Measurements from ENCODE around the gene KCNIP3.

KCNIP3 gene

DNA sequence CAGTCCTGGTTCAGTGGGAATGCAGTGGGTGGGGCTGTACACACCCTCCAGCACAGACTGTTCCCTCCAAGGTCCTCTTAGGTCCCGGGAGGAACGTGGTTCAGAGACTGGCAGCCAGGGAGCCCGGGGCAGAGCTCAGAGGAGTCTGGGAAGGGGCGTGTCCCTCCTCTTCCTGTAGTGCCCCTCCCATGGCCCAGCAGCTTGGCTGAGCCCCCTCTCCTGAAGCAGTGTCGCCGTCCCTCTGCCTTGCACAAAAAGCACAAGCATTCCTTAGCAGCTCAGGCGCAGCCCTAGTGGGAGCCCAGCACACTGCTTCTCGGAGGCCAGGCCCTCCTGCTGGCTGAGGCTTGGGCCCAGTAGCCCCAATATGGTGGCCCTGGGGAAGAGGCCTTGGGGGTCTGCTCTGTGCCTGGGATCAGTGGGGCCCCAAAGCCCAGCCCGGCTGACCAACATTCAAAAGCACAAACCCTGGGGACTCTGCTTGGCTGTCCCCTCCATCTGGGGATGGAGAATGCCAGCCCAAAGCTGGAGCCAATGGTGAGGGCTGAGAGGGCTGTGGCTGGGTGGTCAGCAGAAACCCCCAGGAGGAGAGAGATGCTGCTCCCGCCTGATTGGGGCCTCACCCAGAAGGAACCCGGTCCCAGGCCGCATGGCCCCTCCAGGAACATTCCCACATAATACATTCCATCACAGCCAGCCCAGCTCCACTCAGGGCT lies 87.9 kb downstream of the KCNIP3 start:
- H3K4me1 ChIP-seq (ENCODE audit: control insufficient read depth, insufficient read depth, low read length): peaks cover 6% of the 10 kb centered on the region
- H3K9me3 ChIP-seq (ENCODE audit: control insufficient read depth in 2 of 2, low read length in 2 of 2): no peaks in the 10 kb centered on the region
- H3K36me3 ChIP-seq (ENCODE audit: control insufficient read depth in 2 of 2, insufficient read depth in 2 of 2, low read length in 2 of 2): no peaks in the 10 kb centered on the region
- no peak overlapping the region for H3K27ac ChIP-seq (ENCODE audit: low read length)
- H3K27me3 ChIP-seq (ENCODE audit: control insufficient read depth in 1 of 2, insufficient read depth in 2 of 2, low read length in 2 of 2): peaks cover 0 to 7% of the 10 kb centered on the region in 2 donors
- H3K4me3 ChIP-seq (ENCODE audit: low read length in 2 of 2): no peak overlapping the region
- no peak overlapping the region for H3K9ac ChIP-seq (ENCODE audit: low read length in 2 of 2)

DNA sequence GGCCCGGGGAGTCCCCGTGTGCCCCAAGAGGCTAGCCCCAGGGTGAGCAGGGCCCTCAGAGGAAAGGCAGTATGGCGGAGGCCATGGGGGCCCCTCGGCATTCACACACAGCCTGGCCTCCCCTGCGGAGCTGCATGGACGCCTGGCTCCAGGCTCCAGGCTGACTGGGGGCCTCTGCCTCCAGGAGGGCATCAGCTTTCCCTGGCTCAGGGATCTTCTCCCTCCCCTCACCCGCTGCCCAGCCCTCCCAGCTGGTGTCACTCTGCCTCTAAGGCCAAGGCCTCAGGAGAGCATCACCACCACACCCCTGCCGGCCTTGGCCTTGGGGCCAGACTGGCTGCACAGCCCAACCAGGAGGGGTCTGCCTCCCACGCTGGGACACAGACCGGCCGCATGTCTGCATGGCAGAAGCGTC lies 88.4 kb downstream of the KCNIP3 start:
- Histone ChIP-seq H3K4me1 (ENCODE audit: control insufficient read depth, insufficient read depth, low read length) (peaks cover 6% of the 10 kb centered on the region), H3K9ac (ENCODE audit: low read length in 2 of 2) (no peak overlapping the region), H3K9me3 (ENCODE audit: control insufficient read depth in 2 of 2, low read length in 2 of 2) (no peaks in the 10 kb centered on the region), H3K27me3 (ENCODE audit: control insufficient read depth in 1 of 2, insufficient read depth in 2 of 2, low read length in 2 of 2) (peaks cover 0 to 7% of the 10 kb centered on the region in 2 donors), H3K36me3 (ENCODE audit: control insufficient read depth in 2 of 2, insufficient read depth in 2 of 2, low read length in 2 of 2) (no peaks in the 10 kb centered on the region), H3K4me3 (ENCODE audit: low read length in 2 of 2) (no peak overlapping the region), H3K27ac (ENCODE audit: low read length) (no peak overlapping the region)

DNA sequence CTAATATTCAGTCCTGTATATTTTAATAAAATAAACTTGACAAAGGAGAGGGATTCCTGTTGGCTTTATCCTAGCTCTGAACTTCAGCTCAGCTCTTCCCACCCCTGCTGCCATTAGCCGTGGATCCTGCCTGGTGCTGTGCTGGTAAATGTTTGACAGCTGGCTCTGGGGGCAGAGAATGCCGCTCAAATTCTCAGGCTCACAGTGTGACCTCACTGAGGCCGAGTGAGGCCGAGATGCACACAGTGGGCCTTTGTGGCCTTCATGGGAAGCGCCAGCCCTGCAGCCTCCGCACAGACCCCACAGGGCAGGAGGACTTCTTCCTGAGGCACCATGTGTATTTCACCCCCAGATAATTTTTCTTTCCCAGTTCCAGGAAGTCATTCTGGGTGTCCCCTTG lies 88.9 kb downstream of the KCNIP3 start:
- peaks cover 0 to 7% of the 10 kb centered on the region in 2 donors for H3K27me3 ChIP-seq (ENCODE audit: control insufficient read depth in 1 of 2, insufficient read depth in 2 of 2, low read length in 2 of 2)
- peaks cover 6% of the 10 kb centered on the region for H3K4me1 ChIP-seq (ENCODE audit: control insufficient read depth, insufficient read depth, low read length)
- H3K36me3 ChIP-seq (ENCODE audit: control insufficient read depth in 2 of 2, insufficient read depth in 2 of 2, low read length in 2 of 2): no peaks in the 10 kb centered on the region
- H3K27ac ChIP-seq (ENCODE audit: low read length): no peak overlapping the region
- no peaks in the 10 kb centered on the region for H3K9me3 ChIP-seq (ENCODE audit: control insufficient read depth in 2 of 2, low read length in 2 of 2)
- H3K4me3 ChIP-seq (ENCODE audit: low read length in 2 of 2): no peak overlapping the region
- H3K9ac ChIP-seq (ENCODE audit: low read length in 2 of 2): no peak overlapping the region

DNA sequence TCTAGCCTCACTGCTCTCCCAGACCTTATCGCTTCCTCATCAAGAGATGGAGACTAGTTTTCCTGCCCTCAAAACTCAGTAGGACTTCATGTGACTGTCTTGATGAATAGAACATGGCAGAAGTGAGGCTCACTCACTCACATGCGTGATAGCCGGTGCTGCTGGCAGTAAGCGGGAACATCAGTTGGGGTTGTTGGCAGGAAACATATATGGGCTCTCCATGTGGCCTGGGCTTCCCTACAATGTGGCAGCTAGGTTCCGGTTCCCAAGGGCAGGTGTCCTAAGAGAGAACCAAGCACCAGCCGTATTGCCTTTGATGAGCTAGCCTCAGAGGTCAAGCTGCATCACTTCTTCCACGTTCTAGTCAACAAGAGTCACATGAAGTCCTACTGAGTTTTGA lies 90.2 kb downstream of the KCNIP3 start:
- Histone ChIP-seq H3K9ac (ENCODE audit: low read length in 2 of 2) (no peak overlapping the region), H3K27me3 (ENCODE audit: control insufficient read depth in 1 of 2, insufficient read depth in 2 of 2, low read length in 2 of 2) (peaks cover 0 to 7% of the 10 kb centered on the region in 2 donors), H3K36me3 (ENCODE audit: control insufficient read depth in 2 of 2, insufficient read depth in 2 of 2, low read length in 2 of 2) (no peaks in the 10 kb centered on the region), H3K27ac (ENCODE audit: low read length) (no peak overlapping the region), H3K4me1 (ENCODE audit: control insufficient read depth, insufficient read depth, low read length) (peaks cover 6% of the 10 kb centered on the region), H3K4me3 (ENCODE audit: low read length in 2 of 2) (no peak overlapping the region), H3K9me3 (ENCODE audit: control insufficient read depth in 2 of 2, low read length in 2 of 2) (no peaks in the 10 kb centered on the region)

DNA sequence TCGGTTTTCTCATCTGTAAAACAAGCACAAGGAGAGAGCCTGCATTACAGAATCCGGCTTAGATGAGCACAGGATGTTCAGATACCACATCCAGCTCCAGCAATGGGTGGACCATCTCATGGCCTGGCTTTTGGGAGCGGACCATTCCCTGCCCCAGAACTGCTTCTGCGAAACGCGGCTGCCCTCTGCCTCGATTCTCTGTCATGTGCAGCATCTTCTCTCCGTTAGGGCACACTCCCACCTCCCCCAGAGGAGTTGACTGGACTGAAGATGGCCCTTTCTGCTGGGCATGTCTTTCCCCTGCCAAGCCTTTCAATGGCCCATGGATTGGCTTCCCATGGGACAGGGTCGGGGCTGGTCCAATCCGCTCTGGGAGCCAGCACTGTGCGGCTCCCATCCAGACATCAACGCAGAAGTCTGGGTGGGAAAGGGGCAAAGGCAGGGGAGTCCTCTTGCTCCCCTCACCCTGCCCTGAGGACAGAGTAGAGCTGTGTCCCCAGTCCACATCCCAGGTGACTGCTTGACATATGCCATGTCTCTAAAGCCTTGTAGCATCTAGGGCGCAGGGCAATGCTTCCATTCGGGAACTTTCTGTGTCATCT lies 91.0 kb downstream of the KCNIP3 start:
- Histone ChIP-seq H3K4me3 (ENCODE audit: low read length in 2 of 2) (no peak overlapping the region), H3K9ac (ENCODE audit: low read length in 2 of 2) (no peak overlapping the region), H3K9me3 (ENCODE audit: control insufficient read depth in 2 of 2, low read length in 2 of 2) (no peaks in the 10 kb centered on the region), H3K4me1 (ENCODE audit: control insufficient read depth, insufficient read depth, low read length) (peaks cover 6% of the 10 kb centered on the region), H3K36me3 (ENCODE audit: control insufficient read depth in 2 of 2, insufficient read depth in 2 of 2, low read length in 2 of 2) (no peaks in the 10 kb centered on the region), H3K27me3 (ENCODE audit: control insufficient read depth in 1 of 2, insufficient read depth in 2 of 2, low read length in 2 of 2) (peaks cover 0 to 7% of the 10 kb centered on the region in 2 donors), H3K27ac (ENCODE audit: low read length) (no peak overlapping the region)

DNA sequence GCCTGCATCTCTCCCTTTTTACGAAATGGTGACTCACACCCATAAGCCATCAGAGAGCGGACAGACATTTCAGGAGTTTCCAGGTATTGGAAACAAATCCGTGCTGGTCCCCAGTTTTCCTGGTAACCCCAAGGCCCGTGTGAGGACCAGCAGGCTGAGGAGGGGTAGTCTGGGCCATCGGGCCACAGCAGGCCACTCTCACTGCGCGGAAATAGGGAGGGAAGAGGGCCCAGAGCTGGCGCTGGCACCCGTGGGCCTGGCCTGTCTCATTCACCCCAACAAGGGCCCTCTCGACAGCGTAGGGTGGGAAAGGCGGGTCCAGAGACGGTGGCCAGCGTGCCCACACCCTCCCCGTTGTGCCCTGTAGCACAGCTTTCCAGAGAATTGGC lies 91.7 kb downstream of the KCNIP3 start:
- H3K27me3 ChIP-seq (ENCODE audit: control insufficient read depth in 1 of 2, insufficient read depth in 2 of 2, low read length in 2 of 2): peaks cover 0 to 7% of the 10 kb centered on the region in 2 donors
- no peaks in the 10 kb centered on the region for H3K36me3 ChIP-seq (ENCODE audit: control insufficient read depth in 2 of 2, insufficient read depth in 2 of 2, low read length in 2 of 2)
- H3K4me1 ChIP-seq (ENCODE audit: control insufficient read depth, insufficient read depth, low read length): peaks cover 6% of the 10 kb centered on the region
- H3K9ac ChIP-seq (ENCODE audit: low read length in 2 of 2): peak overlapping the region in 1 of 2 donors; percentile 42
- no peak overlapping the region for H3K27ac ChIP-seq (ENCODE audit: low read length)
- peak overlapping the region in 1 of 2 donors; percentile 40 for H3K4me3 ChIP-seq (ENCODE audit: low read length in 2 of 2)
- no peaks in the 10 kb centered on the region for H3K9me3 ChIP-seq (ENCODE audit: control insufficient read depth in 2 of 2, low read length in 2 of 2)

DNA sequence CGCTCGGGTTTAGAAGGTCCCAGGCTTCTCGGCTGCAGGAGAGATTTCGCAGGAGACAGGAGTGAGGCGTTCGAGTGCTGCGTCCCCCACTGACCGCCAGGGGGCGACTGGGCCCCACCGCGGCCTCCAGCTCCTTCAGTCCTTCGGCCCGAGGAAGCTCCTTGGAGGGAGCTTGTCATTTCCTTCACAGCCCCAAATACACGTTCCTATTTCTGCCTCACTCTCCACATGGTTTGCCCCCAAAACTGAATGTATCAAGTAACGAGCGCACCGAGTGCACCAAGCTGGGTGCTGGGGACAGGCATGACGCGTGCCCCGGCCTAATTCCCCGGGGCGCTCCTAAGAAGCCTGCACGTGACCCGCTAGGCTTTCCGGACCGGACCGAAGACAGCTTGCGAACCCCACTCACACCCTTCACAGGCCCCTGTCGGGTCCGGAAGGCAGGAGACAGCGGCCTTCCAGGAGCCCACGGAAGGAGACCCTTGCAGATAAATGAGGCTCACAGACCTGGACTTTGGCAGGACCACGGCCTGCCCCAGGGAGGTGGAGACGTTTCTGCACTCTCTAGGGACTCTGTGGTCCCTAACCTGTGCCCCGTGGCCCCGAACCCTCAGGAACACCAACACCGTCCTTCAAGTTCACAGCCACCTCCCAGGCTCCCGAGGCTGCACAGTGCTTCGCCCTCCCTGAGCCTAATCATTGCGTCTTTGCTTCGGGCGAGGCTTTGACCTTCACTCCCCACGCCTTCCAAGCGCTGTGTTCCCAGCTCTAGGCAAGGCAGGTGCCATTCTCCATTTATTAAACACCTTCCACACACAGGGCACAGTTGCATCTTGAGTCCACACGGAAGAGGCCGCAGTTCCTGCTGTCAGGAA lies 92.3 kb downstream of the KCNIP3 start:
- Histone ChIP-seq H3K4me3 (ENCODE audit: low read length in 2 of 2) (peak overlapping the region in 1 of 2 donors; percentile 40), H3K36me3 (ENCODE audit: control insufficient read depth in 2 of 2, insufficient read depth in 2 of 2, low read length in 2 of 2) (no peaks in the 10 kb centered on the region), H3K9ac (ENCODE audit: low read length in 2 of 2) (no peak overlapping the region), H3K27ac (ENCODE audit: low read length) (no peak overlapping the region), H3K9me3 (ENCODE audit: control insufficient read depth in 2 of 2, low read length in 2 of 2) (no peaks in the 10 kb centered on the region), H3K4me1 (ENCODE audit: control insufficient read depth, insufficient read depth, low read length) (peaks cover 6% of the 10 kb centered on the region), H3K27me3 (ENCODE audit: control insufficient read depth in 1 of 2, insufficient read depth in 2 of 2, low read length in 2 of 2) (peaks cover 0 to 7% of the 10 kb centered on the region in 2 donors)

DNA sequence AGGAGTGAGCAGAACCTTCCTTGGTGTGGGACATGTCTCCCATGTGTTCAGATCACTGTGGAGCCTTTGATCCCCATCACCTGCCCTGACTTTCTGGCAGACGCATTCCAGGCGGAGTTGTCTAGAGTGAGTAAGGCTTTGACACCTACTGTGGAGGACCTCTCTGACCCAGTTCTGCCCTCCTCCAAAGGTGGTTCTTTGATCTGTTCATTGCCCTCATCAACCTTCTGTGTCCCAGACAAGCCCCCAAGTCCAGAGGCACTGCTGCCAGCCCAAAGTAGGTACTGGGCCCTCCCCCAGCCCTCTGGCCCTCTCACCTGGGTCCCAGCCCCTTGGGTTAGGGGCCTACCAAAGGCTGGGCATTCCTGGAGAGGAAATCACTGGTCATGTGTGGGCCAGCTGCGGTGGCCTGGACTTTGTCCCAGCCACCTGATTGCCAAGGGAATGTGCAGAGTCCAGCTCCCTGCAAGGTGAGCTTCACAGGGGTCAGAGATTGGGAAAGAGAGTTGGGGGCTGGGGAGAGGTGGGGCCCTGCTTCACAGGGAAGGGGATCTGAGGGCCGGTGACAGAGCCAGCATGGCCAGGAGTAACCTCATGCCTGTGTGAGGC lies 93.2 kb downstream of the KCNIP3 start:
- H3K9ac ChIP-seq (ENCODE audit: low read length in 2 of 2): no peak overlapping the region
- H3K36me3 ChIP-seq (ENCODE audit: control insufficient read depth in 2 of 2, insufficient read depth in 2 of 2, low read length in 2 of 2): no peaks in the 10 kb centered on the region
- no peak overlapping the region for H3K27ac ChIP-seq (ENCODE audit: low read length)
- H3K4me3 ChIP-seq (ENCODE audit: low read length in 2 of 2): no peak overlapping the region
- H3K4me1 ChIP-seq (ENCODE audit: control insufficient read depth, insufficient read depth, low read length): peaks cover 3% of the 10 kb centered on the region
- no peaks in the 10 kb centered on the region for H3K9me3 ChIP-seq (ENCODE audit: control insufficient read depth in 2 of 2, low read length in 2 of 2)
- H3K27me3 ChIP-seq (ENCODE audit: control insufficient read depth in 1 of 2, insufficient read depth in 2 of 2, low read length in 2 of 2): peaks cover 0 to 7% of the 10 kb centered on the region in 2 donors

DNA sequence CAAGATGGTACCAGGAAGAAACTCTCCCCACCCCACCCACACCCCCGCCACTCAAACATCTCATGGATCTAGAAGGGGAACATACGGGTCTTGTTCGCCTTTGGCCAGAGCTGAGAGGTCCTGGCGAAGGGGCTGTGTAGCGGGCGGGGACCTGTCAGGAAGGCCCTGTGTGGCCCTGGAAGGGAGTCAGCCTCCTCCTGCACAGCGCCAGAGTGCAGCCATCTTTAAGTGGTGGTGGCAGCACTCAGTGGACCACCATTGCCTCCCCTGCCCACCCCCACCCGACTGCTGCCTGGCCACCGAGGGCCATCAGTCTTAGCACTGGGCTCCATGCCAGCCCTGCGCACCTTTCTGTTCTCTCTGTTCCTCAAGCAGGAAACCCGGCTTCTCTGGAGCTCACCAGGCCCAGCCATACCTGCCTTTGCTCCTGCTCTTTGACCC lies 93.8 kb downstream of the KCNIP3 start:
- H3K36me3 ChIP-seq (ENCODE audit: control insufficient read depth in 2 of 2, insufficient read depth in 2 of 2, low read length in 2 of 2): no peaks in the 10 kb centered on the region
- no peaks in the 10 kb centered on the region for H3K9me3 ChIP-seq (ENCODE audit: control insufficient read depth in 2 of 2, low read length in 2 of 2)
- H3K27ac ChIP-seq (ENCODE audit: low read length): no peak overlapping the region
- peaks cover 0 to 7% of the 10 kb centered on the region in 2 donors for H3K27me3 ChIP-seq (ENCODE audit: control insufficient read depth in 1 of 2, insufficient read depth in 2 of 2, low read length in 2 of 2)
- no peak overlapping the region for H3K9ac ChIP-seq (ENCODE audit: low read length in 2 of 2)
- H3K4me3 ChIP-seq (ENCODE audit: low read length in 2 of 2): no peak overlapping the region
- H3K4me1 ChIP-seq (ENCODE audit: control insufficient read depth, insufficient read depth, low read length): peaks cover 3% of the 10 kb centered on the region

DNA sequence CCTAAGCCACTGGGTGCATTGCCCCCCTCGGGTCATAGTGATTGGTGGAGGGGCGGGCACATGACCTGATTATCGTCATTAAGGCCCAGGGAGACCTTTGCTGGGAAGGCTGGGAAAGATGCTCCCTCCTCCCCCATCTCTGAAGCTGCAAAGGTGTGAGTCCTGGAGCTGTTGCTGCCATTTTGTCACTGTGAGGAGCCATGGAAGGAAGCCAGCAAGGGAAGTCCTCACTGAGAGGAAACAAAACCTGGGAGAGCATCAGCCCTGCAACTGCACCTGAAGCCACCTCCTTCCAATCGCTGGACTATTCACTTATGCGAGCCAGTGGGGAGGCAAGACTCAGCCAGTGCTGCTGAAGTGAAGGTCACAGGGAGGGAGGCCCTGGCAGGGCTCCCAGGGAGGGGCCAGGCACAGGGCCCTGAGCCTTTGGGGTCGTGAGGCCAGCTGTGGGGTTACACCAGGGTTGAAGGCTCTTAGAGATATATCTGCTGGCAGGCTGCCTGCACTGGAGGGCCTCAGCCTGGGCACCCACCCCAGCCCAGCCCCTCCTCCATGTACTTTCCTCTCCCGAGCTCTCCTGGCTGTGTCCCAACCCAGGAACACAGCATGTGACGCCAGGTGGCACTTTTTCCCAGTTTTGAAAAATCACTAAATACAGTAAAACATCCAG lies 94.6 kb downstream of the KCNIP3 start:
- no peak overlapping the region for H3K9ac ChIP-seq (ENCODE audit: low read length in 2 of 2)
- peaks cover 0 to 7% of the 10 kb centered on the region in 2 donors for H3K27me3 ChIP-seq (ENCODE audit: control insufficient read depth in 1 of 2, insufficient read depth in 2 of 2, low read length in 2 of 2)
- H3K27ac ChIP-seq (ENCODE audit: low read length): no peak overlapping the region
- peaks cover 3% of the 10 kb centered on the region for H3K4me1 ChIP-seq (ENCODE audit: control insufficient read depth, insufficient read depth, low read length)
- no peak overlapping the region for H3K4me3 ChIP-seq (ENCODE audit: low read length in 2 of 2)
- H3K9me3 ChIP-seq (ENCODE audit: control insufficient read depth in 2 of 2, low read length in 2 of 2): no peaks in the 10 kb centered on the region
- H3K36me3 ChIP-seq (ENCODE audit: control insufficient read depth in 2 of 2, insufficient read depth in 2 of 2, low read length in 2 of 2): no peaks in the 10 kb centered on the region
